Mammary epithelial cell (primary cell): ENCODE measurements around the gene BTRC.

Experiments used
- EZH2 ChIP-seq: IDR thresholded peaks from 2 replicates; pipeline ENCODE4 v1.6.1; 2012; ENCODE audit warnings: low read length, inconsistent platforms, borderline replicate concordance
- TF ChIP-seq, protein P1 (sequence below), 2 donors: IDR thresholded peaks in 1 of 2; conservative IDR thresholded peaks in 1 of 2; 2 replicates each; pipeline ENCODE4 v1.5.1; 2011 to 2012; ENCODE audit warnings: inconsistent platforms in 2 of 2, low read length in 2 of 2, mild to moderate bottlenecking in 2 of 2, control low read depth in 1 of 2, low read depth in 1 of 2; ENCODE audit not compliant: insufficient read depth in 1 of 2; ENCODE audit errors: extremely low read depth in 1 of 2

DNA sequence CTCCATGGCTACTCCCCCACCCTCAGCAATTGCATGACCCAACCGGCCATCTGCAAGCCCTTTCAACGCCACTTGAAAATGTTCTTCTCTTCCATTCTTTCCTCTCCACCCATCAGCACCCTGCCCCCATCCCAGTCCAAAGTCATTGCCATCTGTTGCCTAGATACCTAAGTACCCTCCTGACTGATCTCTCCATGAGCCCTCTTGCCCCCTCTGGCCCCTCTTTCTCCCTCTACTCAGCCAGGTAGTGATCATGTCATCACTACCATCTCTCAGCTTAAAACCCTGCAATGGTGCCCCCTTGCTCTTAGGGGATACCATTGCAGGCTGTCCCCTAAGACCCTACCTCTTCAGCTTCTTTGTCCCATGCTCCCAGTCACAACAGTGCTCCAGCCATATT, 30.5 kb upstream of the BTRC start:
- TF ChIP-seq, protein P1, sequence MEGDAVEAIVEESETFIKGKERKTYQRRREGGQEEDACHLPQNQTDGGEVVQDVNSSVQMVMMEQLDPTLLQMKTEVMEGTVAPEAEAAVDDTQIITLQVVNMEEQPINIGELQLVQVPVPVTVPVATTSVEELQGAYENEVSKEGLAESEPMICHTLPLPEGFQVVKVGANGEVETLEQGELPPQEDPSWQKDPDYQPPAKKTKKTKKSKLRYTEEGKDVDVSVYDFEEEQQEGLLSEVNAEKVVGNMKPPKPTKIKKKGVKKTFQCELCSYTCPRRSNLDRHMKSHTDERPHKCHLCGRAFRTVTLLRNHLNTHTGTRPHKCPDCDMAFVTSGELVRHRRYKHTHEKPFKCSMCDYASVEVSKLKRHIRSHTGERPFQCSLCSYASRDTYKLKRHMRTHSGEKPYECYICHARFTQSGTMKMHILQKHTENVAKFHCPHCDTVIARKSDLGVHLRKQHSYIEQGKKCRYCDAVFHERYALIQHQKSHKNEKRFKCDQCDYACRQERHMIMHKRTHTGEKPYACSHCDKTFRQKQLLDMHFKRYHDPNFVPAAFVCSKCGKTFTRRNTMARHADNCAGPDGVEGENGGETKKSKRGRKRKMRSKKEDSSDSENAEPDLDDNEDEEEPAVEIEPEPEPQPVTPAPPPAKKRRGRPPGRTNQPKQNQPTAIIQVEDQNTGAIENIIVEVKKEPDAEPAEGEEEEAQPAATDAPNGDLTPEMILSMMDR (conservative IDR thresholded peaks at IDR 0.05 in 1 of 2, IDR thresholded peaks at IDR 0.05 in 1 of 2; ENCODE audit: extremely low read depth in 1 of 2, insufficient read depth in 1 of 2, low read depth in 1 of 2, low read length in 2 of 2): no peak
- no peak for TF ChIP-seq EZH2
